ENCODE measurements around the gene POGK.

Gene POGK

GRCh38 chr1:166840309-166841274 lies 1.3 kb downstream of the POGK start:
- Histone ChIP-seq H3K4me3 (ENCODE audit: low read depth, low read length) (peak overlapping the region; percentile 62), H3K27ac (ENCODE audit: extremely low read depth, low read depth, low read length) (peak overlapping the region; percentile 69; the same call in 1 of the 2 replicates), H3K9me3 (ENCODE audit: control insufficient read depth, insufficient read depth, low read depth, low read length) (no peaks in the 10 kb centered on the region), H3K4me1 (ENCODE audit: control insufficient read depth, insufficient read depth, low read length) (no peaks in the 10 kb centered on the region), H3K36me3 (ENCODE audit: control insufficient read depth in 2 of 2, insufficient read depth in 1 of 2, low read length in 2 of 2) (peaks cover 17 to 50% of the 10 kb centered on the region in 2 experiments)
- no peak for TF ChIP-seq ZNF423 (tag by site-specific recombination; IDR thresholded peaks at IDR 0.05)
- TF ChIP-seq ZNF341 (tag by site-specific recombination; IDR thresholded peaks at IDR 0.05; ENCODE audit: low read depth) = no peak
- no peak for TF ChIP-seq PRDM4 (tag by site-specific recombination; IDR thresholded peaks at IDR 0.05)
- TF ChIP-seq ZNF140 (tag by site-specific recombination; IDR thresholded peaks at IDR 0.05) = no peak
- TF ChIP-seq ZFP69B (tag by site-specific recombination; IDR thresholded peaks at IDR 0.05) = peak; percentile 23; the same call in 1 of the 2 replicates
- TF ChIP-seq ZNF221 (tag by site-specific recombination; IDR thresholded peaks at IDR 0.05; ENCODE audit: borderline replicate concordance) = no peak
- peak; percentile 0; the same call in 1 of the 2 replicates for TF ChIP-seq ZBTB20 (tag by site-specific recombination; IDR thresholded peaks at IDR 0.05)
- TF ChIP-seq YY2 (tag by site-specific recombination; IDR thresholded peaks at IDR 0.05) = no peak
- TF ChIP-seq KLF10 (tag by site-specific recombination; IDR thresholded peaks at IDR 0.05) = no peak
- TF ChIP-seq ZNF791 (tag by site-specific recombination; IDR thresholded peaks at IDR 0.05) = no peak
- peak; percentile 48; the same call in 1 of the 2 replicates for TF ChIP-seq ZNF692 (tag by site-specific recombination; IDR thresholded peaks at IDR 0.05)
- no peak for TF ChIP-seq ZNF530 (tag by site-specific recombination; IDR thresholded peaks at IDR 0.05; ENCODE audit: low read depth)
- no peak for TF ChIP-seq ZNF350 (tag by site-specific recombination; IDR thresholded peaks at IDR 0.05)
- TF ChIP-seq PRDM1 (tag by site-specific recombination; IDR thresholded peaks at IDR 0.05) = peak; percentile 51; the same call in 1 of the 2 replicates
- TF ChIP-seq, protein P1, sequence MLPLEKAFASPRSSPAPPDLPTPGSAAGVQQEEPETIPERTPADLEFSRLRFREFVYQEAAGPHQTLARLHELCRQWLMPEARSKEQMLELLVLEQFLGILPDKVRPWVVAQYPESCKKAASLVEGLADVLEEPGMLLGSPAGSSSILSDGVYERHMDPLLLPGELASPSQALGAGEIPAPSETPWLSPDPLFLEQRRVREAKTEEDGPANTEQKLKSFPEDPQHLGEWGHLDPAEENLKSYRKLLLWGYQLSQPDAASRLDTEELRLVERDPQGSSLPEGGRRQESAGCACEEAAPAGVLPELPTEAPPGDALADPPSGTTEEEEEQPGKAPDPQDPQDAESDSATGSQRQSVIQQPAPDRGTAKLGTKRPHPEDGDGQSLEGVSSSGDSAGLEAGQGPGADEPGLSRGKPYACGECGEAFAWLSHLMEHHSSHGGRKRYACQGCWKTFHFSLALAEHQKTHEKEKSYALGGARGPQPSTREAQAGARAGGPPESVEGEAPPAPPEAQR (tag by site-specific recombination; IDR thresholded peaks at IDR 0.05) = no peak
- POLR2A ChIA-PET = interaction anchor here (2.1 kb wide), 1 partner anchor 35 kb away, joined by 6 read pairs; the partner anchor contains the start of gene TADA1
- CTCF ChIA-PET = interaction anchor here (1.3 kb wide), 1 partner anchor 217 kb away, joined by 3 read pairs; no protein-coding TSS in a partner anchor

DNA sequence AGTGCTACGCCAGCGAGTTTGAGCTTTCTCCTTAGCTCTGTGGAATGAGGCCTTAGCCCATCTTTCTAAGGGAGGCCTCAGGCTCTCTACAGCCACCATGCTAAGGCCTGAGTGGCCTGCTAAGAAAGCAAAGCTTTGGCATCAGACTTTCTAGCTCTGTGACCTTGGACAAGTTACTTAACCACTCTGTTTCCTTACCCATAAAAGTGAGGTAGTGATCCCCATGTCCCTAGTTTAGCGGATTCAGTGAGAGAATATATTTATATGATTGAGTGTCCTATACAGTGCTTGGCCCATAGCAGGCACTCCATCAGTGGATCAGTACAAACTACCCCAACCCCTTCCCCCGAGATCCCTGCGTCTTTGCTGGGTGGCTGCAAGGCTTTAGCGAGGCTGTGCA lies 4.0 kb downstream of the POGK start:
- Histone ChIP-seq H3K4me3 (ENCODE audit: low read depth, low read length) (no peak overlapping the region), H3K36me3 (ENCODE audit: control insufficient read depth in 2 of 2, insufficient read depth in 1 of 2, low read length in 2 of 2) (peaks cover 27 to 77% of the 10 kb centered on the region in 2 experiments), H3K4me1 (ENCODE audit: control insufficient read depth, insufficient read depth, low read length) (no peaks in the 10 kb centered on the region), H3K9me3 (ENCODE audit: control insufficient read depth, insufficient read depth, low read depth, low read length) (no peaks in the 10 kb centered on the region), H3K27ac (ENCODE audit: extremely low read depth, low read depth, low read length) (no peak overlapping the region)
- no peak for TF ChIP-seq ZNF548 (tag by site-specific recombination; IDR thresholded peaks at IDR 0.05)
- no peak for TF ChIP-seq ZNF521 (tag by site-specific recombination; IDR thresholded peaks at IDR 0.05)
- no peak for TF ChIP-seq TRIM28 (IDR thresholded peaks at IDR 0.05; ENCODE audit: borderline replicate concordance, low read length)
- no peak for TF ChIP-seq ZNF488 (tag by site-specific recombination; IDR thresholded peaks at IDR 0.05)
- no peak for TF ChIP-seq ZNF654 (tag by site-specific recombination; IDR thresholded peaks at IDR 0.05; ENCODE audit: low read depth)
- TF ChIP-seq ZNF768 (tag by site-specific recombination; IDR thresholded peaks at IDR 0.05) = peak; percentile 52; the same call in 1 of the 2 replicates
- POLR2A ChIA-PET = interaction anchor here (2.2 kb wide), 1 partner anchor 33 kb away, joined by 6 read pairs; the partner anchor contains the start of gene TADA1
- CTCF ChIA-PET = interaction anchor here (0.6 kb wide), 1 partner anchor 56 kb away, joined by 3 read pairs; no protein-coding TSS in a partner anchor

Data from HEK293 (cell line).